ENCODE data around the gene ELFN1. TPM values are rescaled to one million over a fixed set of nuclear protein-coding genes. Genes with fewer than 3 reads are reported as not detected.

Gene ELFN1
- total RNA-seq, 1 donor from 2014 or later = 0.62 TPM

- TF ChIP-seq, protein P1, sequence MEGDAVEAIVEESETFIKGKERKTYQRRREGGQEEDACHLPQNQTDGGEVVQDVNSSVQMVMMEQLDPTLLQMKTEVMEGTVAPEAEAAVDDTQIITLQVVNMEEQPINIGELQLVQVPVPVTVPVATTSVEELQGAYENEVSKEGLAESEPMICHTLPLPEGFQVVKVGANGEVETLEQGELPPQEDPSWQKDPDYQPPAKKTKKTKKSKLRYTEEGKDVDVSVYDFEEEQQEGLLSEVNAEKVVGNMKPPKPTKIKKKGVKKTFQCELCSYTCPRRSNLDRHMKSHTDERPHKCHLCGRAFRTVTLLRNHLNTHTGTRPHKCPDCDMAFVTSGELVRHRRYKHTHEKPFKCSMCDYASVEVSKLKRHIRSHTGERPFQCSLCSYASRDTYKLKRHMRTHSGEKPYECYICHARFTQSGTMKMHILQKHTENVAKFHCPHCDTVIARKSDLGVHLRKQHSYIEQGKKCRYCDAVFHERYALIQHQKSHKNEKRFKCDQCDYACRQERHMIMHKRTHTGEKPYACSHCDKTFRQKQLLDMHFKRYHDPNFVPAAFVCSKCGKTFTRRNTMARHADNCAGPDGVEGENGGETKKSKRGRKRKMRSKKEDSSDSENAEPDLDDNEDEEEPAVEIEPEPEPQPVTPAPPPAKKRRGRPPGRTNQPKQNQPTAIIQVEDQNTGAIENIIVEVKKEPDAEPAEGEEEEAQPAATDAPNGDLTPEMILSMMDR (IDR thresholded peaks at IDR 0.05) = no peak
- DNase-seq (ENCODE audit: extremely low spot score, unreplicated experiment) = no peak
- H3K4me1 Mint-ChIP-seq (ENCODE audit: unreplicated experiment) = no peaks in the 10 kb centered on the region
- peaks cover 5% of the 10 kb centered on the region for H3K9me3 Mint-ChIP-seq (ENCODE audit: unreplicated experiment)
- no peak overlapping the region for H3K27ac Mint-ChIP-seq (ENCODE audit: unreplicated experiment)
- H3K4me3 Mint-ChIP-seq (ENCODE audit: unreplicated experiment) = no peak overlapping the region
- peaks cover 9% of the 10 kb centered on the region for H3K27me3 Mint-ChIP-seq (ENCODE audit: unreplicated experiment)
- H3K36me3 Mint-ChIP-seq (ENCODE audit: unreplicated experiment) = no peaks in the 10 kb centered on the region
Observed at GRCh38 chr7:1700536-1701333, 30.7 kb downstream of the ELFN1 start.

DNA sequence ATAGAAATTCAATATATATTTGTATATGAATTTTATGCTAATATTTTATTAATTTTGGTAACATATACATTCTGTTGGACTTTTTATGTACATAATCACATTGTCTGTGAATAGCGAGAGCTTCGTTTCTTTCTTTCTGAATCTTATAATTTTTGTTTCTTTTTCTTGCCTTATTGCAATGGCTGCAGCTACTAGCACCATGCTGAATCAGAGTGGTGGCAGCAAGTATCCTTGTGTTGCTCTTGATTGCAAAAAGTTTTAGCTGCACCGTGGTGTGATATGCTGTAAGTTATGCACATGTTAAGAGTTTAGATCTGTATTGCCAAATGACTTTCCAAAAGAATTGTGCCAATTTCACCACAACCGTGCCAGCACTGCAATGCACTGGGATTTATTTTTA, 32.6 kb downstream of the ELFN1 start:
- no peak for DNase-seq (ENCODE audit: extremely low spot score, unreplicated experiment)
- Mint-ChIP-seq H3K27me3 (ENCODE audit: unreplicated experiment) (peaks cover 6% of the 10 kb centered on the region), H3K27ac (ENCODE audit: unreplicated experiment) (no peak overlapping the region)

GRCh38 chr7:1703441-1703840, 33.4 kb downstream of the ELFN1 start:
- TF ChIP-seq, protein P1 (IDR thresholded peaks at IDR 0.05) = no peak
- DNase-seq (ENCODE audit: extremely low spot score, unreplicated experiment) = no peak

More for the DNA sequence above, 32.6 kb downstream of the ELFN1 start:
- no peaks in the 10 kb centered on the region for H3K4me1 Mint-ChIP-seq (ENCODE audit: unreplicated experiment)
- H3K9me3 Mint-ChIP-seq (ENCODE audit: unreplicated experiment) = peaks cover 5% of the 10 kb centered on the region
- TF ChIP-seq, protein P1 (IDR thresholded peaks at IDR 0.05) = no peak
- H3K4me3 Mint-ChIP-seq (ENCODE audit: unreplicated experiment) = no peak overlapping the region
- no peaks in the 10 kb centered on the region for H3K36me3 Mint-ChIP-seq (ENCODE audit: unreplicated experiment)

DNA sequence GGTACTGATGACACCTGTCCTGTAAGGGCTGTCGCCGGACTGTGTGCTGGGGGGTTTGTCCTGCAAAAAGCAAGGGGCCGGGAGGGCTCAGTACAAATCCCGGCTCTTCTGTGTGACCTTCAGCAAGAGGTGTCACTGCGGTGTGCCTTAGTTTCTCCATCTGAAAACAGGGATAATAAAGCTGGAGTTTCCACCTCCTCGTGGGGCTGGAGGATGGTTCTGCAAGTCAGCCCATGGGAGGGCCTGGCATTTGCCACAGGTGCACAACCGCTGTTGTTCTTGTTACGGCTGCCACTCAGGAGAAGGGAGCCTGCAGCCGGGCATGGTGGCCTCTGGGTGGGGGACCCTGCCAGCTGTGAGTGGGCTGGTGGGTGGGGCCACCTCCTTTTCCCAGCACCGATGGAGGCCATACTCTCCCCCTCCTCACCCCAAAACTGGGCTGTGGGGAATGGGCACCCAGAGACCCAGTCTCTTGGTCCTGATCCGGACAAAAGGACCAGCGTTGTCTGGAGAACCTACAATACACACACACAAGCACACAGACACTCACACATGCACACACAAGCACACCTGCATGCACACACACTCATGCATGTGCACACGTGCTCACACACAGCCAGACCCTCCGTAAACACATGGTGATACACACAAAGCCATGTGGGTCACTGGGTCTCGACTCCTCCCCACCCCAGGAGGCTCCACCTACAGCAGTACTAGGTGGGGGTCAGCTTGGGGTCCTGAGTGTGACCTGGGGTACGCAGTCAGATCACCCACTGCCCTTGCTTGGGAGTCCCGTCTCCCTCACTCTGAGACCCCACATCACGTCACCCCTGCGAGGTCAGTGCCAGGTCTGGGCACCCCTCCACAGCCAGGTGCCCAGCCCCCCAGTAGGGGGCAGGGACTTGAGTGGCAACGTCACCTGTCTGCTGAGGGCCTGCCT, 34.1 kb downstream of the ELFN1 start:
- no peak overlapping the region for H3K4me3 Mint-ChIP-seq (ENCODE audit: unreplicated experiment)
- DNase-seq (ENCODE audit: extremely low spot score, unreplicated experiment) = no peak
- no peaks in the 10 kb centered on the region for H3K4me1 Mint-ChIP-seq (ENCODE audit: unreplicated experiment)
- H3K9me3 Mint-ChIP-seq (ENCODE audit: unreplicated experiment) = peaks cover 5% of the 10 kb centered on the region
- TF ChIP-seq, protein P1 (IDR thresholded peaks at IDR 0.05) = no peak
- no peaks in the 10 kb centered on the region for H3K27me3 Mint-ChIP-seq (ENCODE audit: unreplicated experiment)
- no peak overlapping the region for H3K27ac Mint-ChIP-seq (ENCODE audit: unreplicated experiment)
- H3K36me3 Mint-ChIP-seq (ENCODE audit: unreplicated experiment) = no peaks in the 10 kb centered on the region

More at GRCh38 chr7:1703441-1703840, 33.4 kb downstream of the ELFN1 start:
- Mint-ChIP-seq H3K9me3 (ENCODE audit: unreplicated experiment) (peaks cover 5% of the 10 kb centered on the region), H3K27me3 (ENCODE audit: unreplicated experiment) (peaks cover 2% of the 10 kb centered on the region), H3K4me3 (ENCODE audit: unreplicated experiment) (no peak overlapping the region), H3K4me1 (ENCODE audit: unreplicated experiment) (no peaks in the 10 kb centered on the region), H3K36me3 (ENCODE audit: unreplicated experiment) (no peaks in the 10 kb centered on the region), H3K27ac (ENCODE audit: unreplicated experiment) (no peak overlapping the region)

Data from osteocyte (in vitro differentiated cells).